GM23248 (cell line): ENCODE results near the gene MSL3B.
"Not testable (repeated sequence)": the region's sequence is repeated elsewhere in the genome, so short reads cannot be mapped to it uniquely, and the experiment has no call there.

Source experiments
- DNase-seq: peaks from one replicate; pipeline ENCODE4 v3.0.0-alpha.2; 2015
- H2AFZ ChIP-seq: fragments of 200-600 bp; sonication (generic); 2 replicates; pipeline ENCODE4 v1.6.1; 2016; ENCODE audit warnings: antibody characterized with exemption
- H3F3A ChIP-seq: fragments of 200-600 bp; sonication (generic); 2 replicates; pipeline ENCODE4 v1.6.1; 2016; ENCODE audit warnings: mild to moderate bottlenecking, antibody characterized with exemption, mixed run types; ENCODE audit not compliant: insufficient read depth
- H3K27ac ChIP-seq: fragments of 200-600 bp; sonication (generic); 2 replicates; pipeline ENCODE4 v1.5.1; 2016; ENCODE audit warnings: mild to moderate bottlenecking
- H3K27me3 ChIP-seq: fragments of 200-600 bp; sonication (generic); replicated peaks from 2 replicates; pipeline ENCODE4 v1.6.1; 2016; ENCODE audit warnings: mild to moderate bottlenecking; ENCODE audit not compliant: insufficient read depth
- H3K36me3 ChIP-seq: fragments of 200-600 bp; sonication (generic); 2 replicates; pipeline ENCODE4 v1.6.1; 2016; ENCODE audit warnings: low read depth, mild to moderate bottlenecking
- H3K4me1 ChIP-seq: fragments of 200-600 bp; sonication (generic); 2 replicates; pipeline ENCODE4 v1.6.1; 2016; ENCODE audit warnings: mild to moderate bottlenecking; ENCODE audit not compliant: insufficient read depth
- H3K4me2 ChIP-seq: fragments of 200-600 bp; sonication (generic); one replicate; pipeline ENCODE4 v1.6.1; 2016; ENCODE audit warnings: mild to moderate bottlenecking; ENCODE audit not compliant: unreplicated experiment
- H3K4me3 ChIP-seq: fragments of 200-600 bp; sonication (generic); 2 replicates; pipeline ENCODE4 v1.5.1; 2016; ENCODE audit warnings: mild to moderate bottlenecking
- H3K79me2 ChIP-seq: fragments of 200-600 bp; sonication (generic); 2 replicates; pipeline ENCODE4 v1.6.1; 2016; ENCODE audit warnings: mild to moderate bottlenecking; ENCODE audit not compliant: insufficient read depth
- H3K9ac ChIP-seq: fragments of 200-600 bp; sonication (generic); 2 replicates; pipeline ENCODE4 v1.6.1; 2016; ENCODE audit warnings: mild to moderate bottlenecking
- H3K9me2 ChIP-seq: fragments of 200-600 bp; sonication (generic); 2 replicates; pipeline ENCODE4 v1.6.1; 2016; ENCODE audit warnings: mixed run types, mild to moderate bottlenecking, moderate library complexity; ENCODE audit not compliant: insufficient read depth
- H3K9me3 ChIP-seq: fragments of 200-600 bp; sonication (generic); one replicate; pipeline ENCODE4 v1.6.1; 2017; ENCODE audit warnings: low read depth
- H4K20me1 ChIP-seq: fragments of 200-600 bp; sonication (generic); 2 replicates; pipeline ENCODE4 v1.6.0; 2016; ENCODE audit not compliant: insufficient read depth
- EZH2 ChIP-seq: fragments of 200-600 bp; sonication (generic); IDR thresholded peaks from 2 replicates; pipeline ENCODE4 v1.6.1; 2018; ENCODE audit warnings: antibody characterized with exemption, mild to moderate bottlenecking; ENCODE audit not compliant: insufficient read depth, poor library complexity, severe bottlenecking
- EZH2phosphoT487 ChIP-seq: fragments of 200-600 bp; sonication (generic); IDR thresholded peaks from 2 replicates; pipeline ENCODE4 v1.6.1; 2018; ENCODE audit warnings: antibody characterized with exemption, moderate library complexity, mild to moderate bottlenecking, low read depth; ENCODE audit not compliant: insufficient read depth
- WGBS, 2 experiments: methylation state at CpG; one replicate each; pipeline ENCODE4 v1.1.6; 2015 to 2017; ENCODE audit warnings: low lambda C conversion rate in 2 of 2, low coverage in 1 of 2; ENCODE audit errors: missing lambda C conversion rate in 2 of 2; 5-methylcytosine and 5-hydroxymethylcytosine counted together
- in situ Hi-C: fragments of 300-500 bp; cut with MboI; formaldehyde crosslinking; loops from 2 replicates; pipeline ENCODE4 v1.15.0; 2020

MSL3B gene

GRCh38 chr2:233892793-233893192 lies 24.6 kb upstream of the MSL3B start:
- H3K4me2 ChIP-seq = no peak overlapping the region
- 73 to 83% methylated on average over 2 of the region's 2 CpGs for WGBS, 2 experiments
- no peaks in the 10 kb centered on the region for H4K20me1 ChIP-seq
- H3K36me3 ChIP-seq = no peaks in the 10 kb centered on the region
- peaks cover 2% of the 10 kb centered on the region for H3K9me3 ChIP-seq
- no peak overlapping the region for H3K27ac ChIP-seq
- no peak overlapping the region for H2AFZ ChIP-seq
- H3K4me1 ChIP-seq = no peaks in the 10 kb centered on the region
- H3K4me3 ChIP-seq = no peak overlapping the region
- H3K9ac ChIP-seq = no peak overlapping the region
- H3F3A ChIP-seq = no peaks in the 10 kb centered on the region
- no peaks in the 10 kb centered on the region for H3K79me2 ChIP-seq
- no peaks in the 10 kb centered on the region for H3K27me3 ChIP-seq
- no peaks in the 10 kb centered on the region for H3K9me2 ChIP-seq
- in situ Hi-C loops = no loop called here
- TF ChIP-seq EZH2 (no peak), EZH2phosphoT487 (no peak)
- DNase-seq = peak; percentile 27

GRCh38 chr2:233882353-233882752 lies 14.2 kb upstream of the MSL3B start:
- Histone ChIP-seq H3K79me2 (no peaks in the 10 kb centered on the region), H3K27ac (no peak overlapping the region), H3K36me3 (no peaks in the 10 kb centered on the region), H3K4me3 (no peak overlapping the region), H3K27me3 (no peaks in the 10 kb centered on the region; the same call in 1 of the 2 replicates), H4K20me1 (no peaks in the 10 kb centered on the region), H3K9ac (no peak overlapping the region), H3K9me3 (no peaks in the 10 kb centered on the region), H3K4me2 (no peak overlapping the region), H2AFZ (no peak overlapping the region), H3K9me2 (no peaks in the 10 kb centered on the region), H3F3A (no peaks in the 10 kb centered on the region), H3K4me1 (no peaks in the 10 kb centered on the region)
- no peak for TF ChIP-seq EZH2phosphoT487
- peak; percentile 10 for DNase-seq
- in situ Hi-C loops = no loop called here

- H3K4me2 ChIP-seq, DNase-seq, H3K27ac ChIP-seq, H3K36me3 ChIP-seq, H3K4me3 ChIP-seq, H3K79me2 ChIP-seq, H2AFZ ChIP-seq, H4K20me1 ChIP-seq, in situ Hi-C loops, H3K4me1 ChIP-seq, H3K9ac ChIP-seq, H3F3A ChIP-seq, H3K27me3 ChIP-seq, H3K9me2 ChIP-seq, H3K9me3 ChIP-seq: not testable (repeated sequence)
- 2 to 3% methylated on average over 2 of the region's 2 CpGs for WGBS, 2 experiments
Measured at GRCh38 chr2:233872125-233872524, 3.9 kb upstream of the MSL3B start.

GRCh38 chr2:233871432-233871831 lies 3.2 kb upstream of the MSL3B start:
- Histone ChIP-seq H3F3A (no peaks in the 10 kb centered on the region), H2AFZ (no peak overlapping the region), H3K9me3 (no peaks in the 10 kb centered on the region), H3K79me2 (no peaks in the 10 kb centered on the region), H4K20me1 (no peaks in the 10 kb centered on the region), H3K9ac (no peak overlapping the region), H3K4me3 (no peak overlapping the region), H3K4me2 (no peak overlapping the region), H3K9me2 (no peaks in the 10 kb centered on the region), H3K4me1 (no peaks in the 10 kb centered on the region), H3K27ac (no peak overlapping the region), H3K27me3 (peaks cover 6% of the 10 kb centered on the region), H3K36me3 (no peaks in the 10 kb centered on the region)
- no peak for DNase-seq
- WGBS, 2 experiments = 30 to 37% methylated on average over 4 of the region's 4 CpGs
- TF ChIP-seq EZH2 (no peak), EZH2phosphoT487 (no peak)
- in situ Hi-C loops = no loop called here

- H3K4me1 ChIP-seq = no peaks in the 10 kb centered on the region
- no peaks in the 10 kb centered on the region for H3K27me3 ChIP-seq
- DNase-seq = no peak
- H4K20me1 ChIP-seq = no peaks in the 10 kb centered on the region
- H3K9me3 ChIP-seq = no peaks in the 10 kb centered on the region
- H3K27ac ChIP-seq = no peak overlapping the region
- no peaks in the 10 kb centered on the region for H3K79me2 ChIP-seq
- no peak overlapping the region for H3K4me2 ChIP-seq
- no peaks in the 10 kb centered on the region for H3F3A ChIP-seq
- in situ Hi-C loops = no loop called here
- no peak overlapping the region for H2AFZ ChIP-seq
- no peak for TF ChIP-seq EZH2
- no peak for TF ChIP-seq EZH2phosphoT487
- H3K9me2 ChIP-seq = no peaks in the 10 kb centered on the region
- H3K4me3 ChIP-seq = no peak overlapping the region
- H3K9ac ChIP-seq = no peak overlapping the region
- no peaks in the 10 kb centered on the region for H3K36me3 ChIP-seq
- 94 to 97% methylated on average over 11 of the region's 11 CpGs for WGBS, 2 experiments
Measured at GRCh38 chr2:233866479-233866878, 1.7 kb downstream of the MSL3B start.
